ENCODE results near the gene AMY1B.
"Not testable (repeated sequence)": the region's sequence is repeated elsewhere in the genome, so short reads cannot be mapped to it uniquely, and the experiment has no call there.

The AMY1B gene

GRCh38 chr1:103696110-103696509, at the start of gene AMY1B:
Gene AMY1B, minus strand, starts transcription at chr1:103696210. Its CDS starts 571 bp downstream, at chr1:103695639.
- H3K4me3 ChIP-seq (IDR thresholded peaks at IDR 0.05; ENCODE audit: insufficient read depth, low read depth, low read length); H3K9ac ChIP-seq; H2AFZ ChIP-seq (ENCODE audit: low read depth); H3K4me1 ChIP-seq (ENCODE audit: low read depth, poor library complexity, severe bottlenecking); H3K27me3 ChIP-seq (ENCODE audit: insufficient read depth, low read depth); H3K79me2 ChIP-seq (ENCODE audit: insufficient read depth, low read depth); H3K36me3 ChIP-seq (ENCODE audit: insufficient read depth); H3K27ac ChIP-seq; H4K20me1 ChIP-seq (ENCODE audit: insufficient read depth); H3K4me2 ChIP-seq: not testable (repeated sequence)

GRCh38 chr1:103745040-103745439, 49.0 kb upstream of the AMY1B start:
- H3K27me3 ChIP-seq (ENCODE audit: insufficient read depth, low read depth); H4K20me1 ChIP-seq (ENCODE audit: insufficient read depth); H3K79me2 ChIP-seq (ENCODE audit: insufficient read depth, low read depth); H3K4me2 ChIP-seq; H3K27ac ChIP-seq; H3K4me3 ChIP-seq (IDR thresholded peaks at IDR 0.05; ENCODE audit: insufficient read depth, low read depth, low read length); H2AFZ ChIP-seq (ENCODE audit: low read depth); H3K9ac ChIP-seq; H3K4me1 ChIP-seq (ENCODE audit: low read depth, poor library complexity, severe bottlenecking); H3K36me3 ChIP-seq (ENCODE audit: insufficient read depth): not testable (repeated sequence)

- H3K4me1 ChIP-seq (ENCODE audit: low read depth, poor library complexity, severe bottlenecking); H3K79me2 ChIP-seq (ENCODE audit: insufficient read depth, low read depth); H3K4me2 ChIP-seq: not testable (repeated sequence)
Measured at GRCh38 chr1:103744449-103744848, 48.4 kb upstream of the AMY1B start.

DNA sequence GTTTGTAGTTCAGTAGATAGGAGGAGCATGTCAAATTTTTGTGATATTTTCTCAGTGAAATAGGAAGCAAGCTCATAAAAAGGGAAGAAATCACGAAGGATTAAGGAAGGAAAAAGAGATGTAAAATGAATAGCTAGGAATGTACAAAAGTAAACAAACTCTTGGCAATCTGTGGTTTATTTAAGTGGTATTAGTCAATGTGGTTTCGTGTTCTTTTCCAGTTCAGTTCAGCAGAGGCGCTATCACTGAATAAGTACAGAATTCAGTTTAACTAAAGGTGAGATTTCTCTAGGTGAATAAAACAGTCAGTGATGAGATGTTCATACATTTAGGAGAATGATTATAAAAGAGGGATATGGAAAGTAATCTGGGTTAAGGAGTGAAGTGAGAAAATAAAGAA, 42.0 kb upstream of the AMY1B start:
- not testable (repeated sequence) for H4K20me1 ChIP-seq (ENCODE audit: insufficient read depth); H3K27me3 ChIP-seq (ENCODE audit: insufficient read depth, low read depth); H3K27ac ChIP-seq; H3K4me1 ChIP-seq (ENCODE audit: low read depth, poor library complexity, severe bottlenecking); H2AFZ ChIP-seq (ENCODE audit: low read depth); H3K9ac ChIP-seq; H3K4me2 ChIP-seq; H3K79me2 ChIP-seq (ENCODE audit: insufficient read depth, low read depth); H3K36me3 ChIP-seq (ENCODE audit: insufficient read depth); H3K4me3 ChIP-seq (IDR thresholded peaks at IDR 0.05; ENCODE audit: insufficient read depth, low read depth, low read length)

More at GRCh38 chr1:103744449-103744848, 48.4 kb upstream of the AMY1B start:
- H3K4me3 ChIP-seq (IDR thresholded peaks at IDR 0.05; ENCODE audit: insufficient read depth, low read depth, low read length); H3K27me3 ChIP-seq (ENCODE audit: insufficient read depth, low read depth); H2AFZ ChIP-seq (ENCODE audit: low read depth); H3K36me3 ChIP-seq (ENCODE audit: insufficient read depth); H4K20me1 ChIP-seq (ENCODE audit: insufficient read depth); H3K9ac ChIP-seq; H3K27ac ChIP-seq: not testable (repeated sequence)

DNA sequence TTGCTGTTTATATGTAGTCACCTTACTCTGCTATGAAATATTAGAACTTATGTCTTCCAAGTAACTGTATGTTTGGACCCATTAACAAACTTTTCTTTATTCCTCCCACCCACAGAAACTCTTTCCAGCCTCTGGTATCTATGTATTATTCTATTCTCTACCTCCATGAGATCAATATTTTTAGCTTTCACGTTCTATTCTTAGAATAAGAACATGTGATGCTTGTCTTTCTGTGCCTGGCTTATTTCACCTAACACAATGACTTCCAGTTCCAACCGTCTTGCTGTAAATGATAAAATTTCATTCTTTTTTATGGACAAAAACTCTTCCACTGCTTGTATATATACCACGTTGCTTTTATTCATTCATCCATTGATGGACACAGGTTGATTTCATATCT, 39.3 kb upstream of the AMY1B start:
- not testable (repeated sequence) for H3K27ac ChIP-seq; H3K4me2 ChIP-seq; H3K36me3 ChIP-seq (ENCODE audit: insufficient read depth); H2AFZ ChIP-seq (ENCODE audit: low read depth); H4K20me1 ChIP-seq (ENCODE audit: insufficient read depth); H3K27me3 ChIP-seq (ENCODE audit: insufficient read depth, low read depth); H3K4me3 ChIP-seq (IDR thresholded peaks at IDR 0.05; ENCODE audit: insufficient read depth, low read depth, low read length); H3K9ac ChIP-seq; H3K79me2 ChIP-seq (ENCODE audit: insufficient read depth, low read depth); H3K4me1 ChIP-seq (ENCODE audit: low read depth, poor library complexity, severe bottlenecking)

DNA sequence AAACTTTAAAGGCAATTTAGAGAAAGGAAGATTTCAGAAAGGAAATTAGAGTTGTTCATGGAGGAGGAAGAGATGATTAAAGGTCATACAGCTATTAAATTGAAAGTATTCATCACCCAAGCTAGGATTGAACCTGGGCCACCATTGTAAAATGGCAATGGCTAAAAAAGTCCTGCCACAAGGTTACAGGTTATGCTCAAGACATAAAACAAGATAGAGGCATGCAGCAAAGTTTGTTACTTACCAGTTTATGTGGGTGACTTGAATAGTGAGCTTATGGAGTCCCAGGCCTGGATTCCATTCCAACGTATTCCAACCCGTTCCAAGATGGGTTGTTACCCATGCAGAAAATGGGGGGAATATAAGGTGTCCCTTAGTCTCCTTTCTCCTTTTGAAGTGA, 25.5 kb upstream of the AMY1B start:
- not testable (repeated sequence) for H3K27me3 ChIP-seq (ENCODE audit: insufficient read depth, low read depth); H3K4me2 ChIP-seq; H3K36me3 ChIP-seq (ENCODE audit: insufficient read depth); H3K27ac ChIP-seq; H3K79me2 ChIP-seq (ENCODE audit: insufficient read depth, low read depth); H4K20me1 ChIP-seq (ENCODE audit: insufficient read depth); H3K9ac ChIP-seq; H3K4me1 ChIP-seq (ENCODE audit: low read depth, poor library complexity, severe bottlenecking); H3K4me3 ChIP-seq (IDR thresholded peaks at IDR 0.05; ENCODE audit: insufficient read depth, low read depth, low read length); H2AFZ ChIP-seq (ENCODE audit: low read depth)

DNA sequence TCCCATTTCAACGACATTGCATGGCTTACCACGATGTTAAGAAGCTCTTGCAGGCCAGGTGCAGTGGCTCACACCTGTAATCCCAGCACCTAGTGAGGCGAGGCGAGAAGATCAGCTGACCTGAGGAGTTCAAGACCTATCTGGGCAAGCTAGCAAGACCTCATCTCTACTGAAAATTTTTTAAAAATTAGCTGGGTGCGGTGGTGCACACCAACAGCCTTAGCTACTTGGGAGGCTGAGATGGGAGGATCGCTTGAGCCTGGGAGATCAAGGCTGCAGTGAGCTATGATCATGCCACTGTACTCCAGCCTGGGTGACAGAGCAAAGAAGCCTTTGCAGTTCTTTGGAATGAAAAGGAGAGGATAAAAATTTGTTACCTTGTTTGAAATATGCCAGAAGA, 21.4 kb upstream of the AMY1B start:
- not testable (repeated sequence) for H3K4me3 ChIP-seq (IDR thresholded peaks at IDR 0.05; ENCODE audit: insufficient read depth, low read depth, low read length); H3K4me2 ChIP-seq; H3K4me1 ChIP-seq (ENCODE audit: low read depth, poor library complexity, severe bottlenecking); H3K79me2 ChIP-seq (ENCODE audit: insufficient read depth, low read depth); H4K20me1 ChIP-seq (ENCODE audit: insufficient read depth); H3K36me3 ChIP-seq (ENCODE audit: insufficient read depth); H3K9ac ChIP-seq; H3K27ac ChIP-seq; H2AFZ ChIP-seq (ENCODE audit: low read depth); H3K27me3 ChIP-seq (ENCODE audit: insufficient read depth, low read depth)

DNA sequence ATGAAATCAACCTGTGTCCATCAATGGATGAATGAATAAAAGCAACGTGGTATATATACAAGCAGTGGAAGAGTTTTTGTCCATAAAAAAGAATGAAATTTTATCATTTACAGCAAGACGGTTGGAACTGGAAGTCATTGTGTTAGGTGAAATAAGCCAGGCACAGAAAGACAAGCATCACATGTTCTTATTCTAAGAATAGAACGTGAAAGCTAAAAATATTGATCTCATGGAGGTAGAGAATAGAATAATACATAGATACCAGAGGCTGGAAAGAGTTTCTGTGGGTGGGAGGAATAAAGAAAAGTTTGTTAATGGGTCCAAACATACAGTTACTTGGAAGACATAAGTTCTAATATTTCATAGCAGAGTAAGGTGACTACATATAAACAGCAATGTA, 14.4 kb upstream of the AMY1B start:
- not testable (repeated sequence) for H2AFZ ChIP-seq (ENCODE audit: low read depth); H3K27ac ChIP-seq; H3K36me3 ChIP-seq (ENCODE audit: insufficient read depth); H3K4me2 ChIP-seq; H3K4me3 ChIP-seq (IDR thresholded peaks at IDR 0.05; ENCODE audit: insufficient read depth, low read depth, low read length); H3K9ac ChIP-seq; H3K4me1 ChIP-seq (ENCODE audit: low read depth, poor library complexity, severe bottlenecking); H3K79me2 ChIP-seq (ENCODE audit: insufficient read depth, low read depth); H3K27me3 ChIP-seq (ENCODE audit: insufficient read depth, low read depth); H4K20me1 ChIP-seq (ENCODE audit: insufficient read depth)

- not testable (repeated sequence) for H3K27ac ChIP-seq; H3K4me2 ChIP-seq; H2AFZ ChIP-seq (ENCODE audit: low read depth); H3K4me3 ChIP-seq (IDR thresholded peaks at IDR 0.05; ENCODE audit: insufficient read depth, low read depth, low read length); H3K9ac ChIP-seq; H4K20me1 ChIP-seq (ENCODE audit: insufficient read depth); H3K4me1 ChIP-seq (ENCODE audit: low read depth, poor library complexity, severe bottlenecking); H3K27me3 ChIP-seq (ENCODE audit: insufficient read depth, low read depth); H3K36me3 ChIP-seq (ENCODE audit: insufficient read depth); H3K79me2 ChIP-seq (ENCODE audit: insufficient read depth, low read depth)
Measured at GRCh38 chr1:103707670-103708069, 11.7 kb upstream of the AMY1B start.

- not testable (repeated sequence) for H3K36me3 ChIP-seq (ENCODE audit: insufficient read depth); H3K27ac ChIP-seq; H4K20me1 ChIP-seq (ENCODE audit: insufficient read depth); H3K9ac ChIP-seq; H3K27me3 ChIP-seq (ENCODE audit: insufficient read depth, low read depth); H2AFZ ChIP-seq (ENCODE audit: low read depth); H3K4me2 ChIP-seq; H3K4me3 ChIP-seq (IDR thresholded peaks at IDR 0.05; ENCODE audit: insufficient read depth, low read depth, low read length); H3K4me1 ChIP-seq (ENCODE audit: low read depth, poor library complexity, severe bottlenecking); H3K79me2 ChIP-seq (ENCODE audit: insufficient read depth, low read depth)
Measured at GRCh38 chr1:103701256-103701655, 5.2 kb upstream of the AMY1B start.

- H3K36me3 ChIP-seq (ENCODE audit: insufficient read depth); H3K4me2 ChIP-seq; H2AFZ ChIP-seq (ENCODE audit: low read depth); H3K27me3 ChIP-seq (ENCODE audit: insufficient read depth, low read depth); H4K20me1 ChIP-seq (ENCODE audit: insufficient read depth); H3K9ac ChIP-seq; H3K4me1 ChIP-seq (ENCODE audit: low read depth, poor library complexity, severe bottlenecking); H3K79me2 ChIP-seq (ENCODE audit: insufficient read depth, low read depth); H3K4me3 ChIP-seq (IDR thresholded peaks at IDR 0.05; ENCODE audit: insufficient read depth, low read depth, low read length); H3K27ac ChIP-seq: not testable (repeated sequence)
Measured at GRCh38 chr1:103700669-103701068, 4.7 kb upstream of the AMY1B start.

All from KMS-11 (cell line).